Keratinocyte (primary cell): ENCODE results near the gene BLTP3A. TPM values are rescaled to one million over a fixed set of nuclear protein-coding genes. Genes with fewer than 3 reads are reported as not detected.

Source experiments
- DNase-seq: peaks from one replicate; pipeline ENCODE4 v3.0.0-alpha.2; 2011; ENCODE audit warnings: low read depth, missing footprints, low spot score
- FAIRE-seq: peaks from 2 replicates; lab custom pipeline; 2011; peaks lifted over from hg19 to GRCh38; lab: Jason Lieb, UNC
- H2AFZ ChIP-seq: 2 replicates; pipeline ENCODE4 v1.6.0; 2012; ENCODE audit warnings: low read length, control low read depth, inconsistent platforms; ENCODE audit not compliant: control insufficient read depth
- H3K27ac ChIP-seq: 2 replicates; pipeline ENCODE4 v1.5.1; 2011; ENCODE audit warnings: low read length; ENCODE audit not compliant: control insufficient read depth, insufficient read depth
- H3K27me3 ChIP-seq: 3 replicates; pipeline ENCODE4 v1.6.0; 2011; ENCODE audit warnings: low read length; ENCODE audit not compliant: control insufficient read depth, insufficient read depth; ENCODE audit errors: extremely low read depth
- H3K36me3 ChIP-seq, 2 experiments: 2 replicates in 1 of 2; 3 replicates in 1 of 2; pipeline ENCODE4 v1.5.1; 2011; ENCODE audit warnings: low read length in 2 of 2, mild to moderate bottlenecking in 1 of 2; ENCODE audit not compliant: control insufficient read depth in 2 of 2, insufficient read depth in 2 of 2; ENCODE audit errors: extremely low read depth in 1 of 2
- H3K4me1 ChIP-seq: 3 replicates; pipeline ENCODE4 v1.5.1; 2011; ENCODE audit warnings: low read length; ENCODE audit not compliant: control insufficient read depth, insufficient read depth; ENCODE audit errors: extremely low read depth
- H3K4me2 ChIP-seq: 3 replicates; pipeline ENCODE4 v1.6.0; 2011; ENCODE audit warnings: low read depth, low read length; ENCODE audit not compliant: control insufficient read depth, insufficient read depth; ENCODE audit errors: extremely low read depth
- H3K4me3 ChIP-seq, 3 experiments: fragments of 200-600 bp in 1 of 3; sonication (generic) in 1 of 3; 2 replicates in 2 of 3; 3 replicates in 1 of 3; pipeline ENCODE4 v1.5.1; 2011 to 2016; ENCODE audit warnings: low read length in 3 of 3, mild to moderate bottlenecking in 3 of 3, control low read depth in 2 of 3, inconsistent platforms in 1 of 3, low read depth in 1 of 3, mixed read lengths in 1 of 3, mixed run types in 1 of 3, moderate library complexity in 1 of 3; ENCODE audit not compliant: control insufficient read depth in 2 of 3, insufficient read depth in 2 of 3; ENCODE audit errors: extremely low read depth in 1 of 3
- H3K79me2 ChIP-seq: 2 replicates; pipeline ENCODE4 v1.6.0; 2012; ENCODE audit warnings: low read length; ENCODE audit not compliant: control insufficient read depth, insufficient read depth
- H3K9ac ChIP-seq: 3 replicates; pipeline ENCODE4 v1.6.0; 2011; ENCODE audit warnings: low read length; ENCODE audit not compliant: control insufficient read depth, insufficient read depth; ENCODE audit errors: extremely low read depth
- H3K9me1 ChIP-seq: 3 replicates; pipeline ENCODE4 v1.6.0; 2011; ENCODE audit warnings: low read length; ENCODE audit not compliant: control insufficient read depth, insufficient read depth; ENCODE audit errors: extremely low read depth
- H3K9me3 ChIP-seq: 2 replicates; pipeline ENCODE4 v1.5.1; 2012; ENCODE audit warnings: low read depth, low read length; ENCODE audit not compliant: control insufficient read depth
- H4K20me1 ChIP-seq: 3 replicates; pipeline ENCODE4 v1.6.0; 2011; ENCODE audit warnings: low read length; ENCODE audit not compliant: control insufficient read depth, insufficient read depth; ENCODE audit errors: extremely low read depth
- CTCF ChIP-seq, 3 experiments: IDR thresholded peaks in 1 of 3; conservative IDR thresholded peaks in 1 of 3; optimal IDR thresholded peaks in 1 of 3; 2 replicates in 2 of 3; 3 replicates in 1 of 3; pipeline versions ENCODE3 to v1.5.1; 2011; ENCODE audit warnings: low read length in 3 of 3, mild to moderate bottlenecking in 3 of 3, moderate library complexity in 2 of 3, control low read depth in 1 of 3, inconsistent platforms in 1 of 3; ENCODE audit not compliant: insufficient read depth in 2 of 3; ENCODE audit errors: extremely low read depth in 1 of 3
- EZH2 ChIP-seq: IDR thresholded peaks from one replicate; pipeline ENCODE4 v1.6.1; 2012; ENCODE audit warnings: inconsistent platforms, mild to moderate bottlenecking, low read length, moderate library complexity
- dilution Hi-C: fragments of 300-500 bp; cut with MboI; formaldehyde crosslinking; loops from one replicate; pipeline ENCODE4 v1.7.0; 2020; ENCODE audit warnings: low sequenced_read_pairs; ENCODE audit not compliant: extremely low pct_ligation_motif_present
- polyA plus RNA-seq, 5 experiments: library from polyadenylated mRNA; depleted of rRNA in 3 of 5; stranded (reverse) in 3 of 5; stranded (forward) in 1 of 5; unstranded in 1 of 5; fragments of >200 nt; gene quantifications; 1 replicate in 1 of 5; 2 replicates in 3 of 5; 3 replicates in 1 of 5; pipeline versions ENCODE4 v1.2.1 to v1.2.3, GENCODE V29; 2011 to 2012; ENCODE audit warnings: missing spikeins in 2 of 5, low read depth in 1 of 5, low replicate concordance in 1 of 5

The BLTP3A gene
- polyA plus RNA-seq, 1 donor (not counting 4 experiments of a cell fraction or from before 2014, with no cell fraction given) = 4.9 TPM

DNA sequence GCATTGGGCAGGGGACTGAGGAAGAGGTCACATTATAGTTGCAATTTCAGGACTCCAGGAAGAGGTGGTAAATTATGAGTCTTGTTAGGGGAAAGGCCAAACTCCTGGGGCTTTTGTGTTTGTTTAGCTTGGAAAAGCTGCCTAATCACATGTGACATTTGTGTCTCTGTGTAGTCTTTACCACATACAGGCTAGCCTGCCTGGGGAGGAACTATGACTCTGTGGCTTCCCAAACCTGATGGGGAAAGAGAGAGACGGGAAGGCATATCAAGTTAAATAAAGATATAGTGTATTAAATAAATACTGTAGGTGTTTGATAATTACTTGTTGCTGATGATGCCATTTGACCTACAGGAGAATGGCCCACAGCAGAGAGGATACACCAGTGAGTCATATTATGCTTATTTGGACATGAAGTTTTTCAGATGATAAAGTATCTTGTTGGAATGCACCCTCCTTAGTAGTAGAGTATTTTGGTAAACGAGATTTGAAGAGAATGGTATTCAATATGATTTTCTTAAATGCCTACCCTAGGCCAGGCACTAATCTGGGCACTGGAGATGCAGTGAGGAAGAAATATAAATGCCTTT lies 4.0 kb downstream of the BLTP3A start:
- H3K79me2 ChIP-seq = no peaks in the 10 kb centered on the region

DNA sequence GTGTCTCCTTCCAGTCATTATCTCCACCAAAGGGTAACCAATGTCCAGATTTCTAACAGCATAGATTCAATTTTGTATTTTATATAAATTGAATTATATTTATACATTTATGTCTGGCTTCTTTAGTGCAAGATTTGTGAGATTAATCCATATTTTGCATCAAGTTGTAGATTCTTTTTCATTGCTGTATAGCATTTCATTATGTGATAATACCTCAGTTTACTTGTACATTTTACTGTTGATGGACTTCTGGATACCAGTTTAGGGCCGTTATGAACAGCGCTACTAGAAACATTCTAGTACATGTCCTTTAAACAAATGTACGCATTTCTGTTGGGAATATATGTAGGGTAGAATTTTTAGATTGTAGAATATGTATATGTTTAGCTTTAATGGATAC lies 6.2 kb downstream of the BLTP3A start:
- Histone ChIP-seq H3K79me2 (no peaks in the 10 kb centered on the region), H3K27me3 (no peaks in the 10 kb centered on the region), H3K27ac (no peak overlapping the region), H3K9ac (no peak overlapping the region), H3K36me3 (no peaks in the 10 kb centered on the region), H3K4me1 (peaks cover 3% of the 10 kb centered on the region), H2AFZ (no peak overlapping the region), H3K4me2 (no peak overlapping the region), H3K9me1 (no peaks in the 10 kb centered on the region), H3K4me3 (no peak overlapping the region), H4K20me1 (no peaks in the 10 kb centered on the region), H3K9me3 (no peaks in the 10 kb centered on the region)
- DNase-seq (no peak), FAIRE-seq (no peak)
- TF ChIP-seq CTCF (optimal IDR thresholded peaks at IDR 0.05 in 1 of 3, IDR thresholded peaks at IDR 0.05 in 1 of 3, conservative IDR thresholded peaks at IDR 0.05 in 1 of 3; ENCODE audit: extremely low read depth in 1 of 3, insufficient read depth in 2 of 3, low read length in 3 of 3) (no peak), EZH2 (no peak)
- dilution Hi-C loops = no loop called here

More for the DNA sequence above, 4.0 kb downstream of the BLTP3A start:
- Histone ChIP-seq H3K27me3 (no peaks in the 10 kb centered on the region), H3K4me3 (no peak overlapping the region), H3K4me1 (peaks cover 15% of the 10 kb centered on the region), H3K9me3 (no peaks in the 10 kb centered on the region), H3K9me1 (no peaks in the 10 kb centered on the region), H3K9ac (no peak overlapping the region), H3K4me2 (no peak overlapping the region), H3K36me3 (no peaks in the 10 kb centered on the region), H3K27ac (no peak overlapping the region), H2AFZ (no peak overlapping the region), H4K20me1 (no peaks in the 10 kb centered on the region)
- no peak for DNase-seq
- no peak for FAIRE-seq
- dilution Hi-C loops = no loop called here
- TF ChIP-seq CTCF (optimal IDR thresholded peaks at IDR 0.05 in 1 of 3, IDR thresholded peaks at IDR 0.05 in 1 of 3, conservative IDR thresholded peaks at IDR 0.05 in 1 of 3; ENCODE audit: extremely low read depth in 1 of 3, insufficient read depth in 2 of 3, low read length in 3 of 3) = no peak
- no peak for TF ChIP-seq EZH2
